Astrocyte (in vitro differentiated cells and primary cell): ENCODE data around the gene PNKD. TPM values are rescaled to one million over a fixed set of nuclear protein-coding genes. Genes with fewer than 3 reads are reported as not detected.

Experiments used
- DNase-seq: peaks from one replicate; pipeline ENCODE4 v3.0.0-alpha.2; 2010; ENCODE audit warnings: low read depth
- FAIRE-seq: peaks from 2 replicates; lab custom pipeline; 2011; peaks lifted over from hg19 to GRCh38; lab: Jason Lieb, UNC
- H2AFZ ChIP-seq: 2 replicates; pipeline ENCODE4 v1.6.0; 2012; ENCODE audit warnings: low read depth, low read length, inconsistent platforms
- H3K27ac ChIP-seq: 2 replicates; pipeline ENCODE4 v1.5.1; 2011; ENCODE audit warnings: low read depth, low read length, inconsistent platforms
- H3K27me3 ChIP-seq: 2 replicates; pipeline ENCODE4 v1.6.0; 2011; ENCODE audit warnings: low read length, inconsistent platforms; ENCODE audit not compliant: insufficient read depth
- H3K36me3 ChIP-seq: 2 replicates; pipeline ENCODE4 v1.5.1; 2011; ENCODE audit warnings: low read length, inconsistent platforms; ENCODE audit not compliant: insufficient read depth
- H3K4me1 ChIP-seq: 2 replicates; pipeline ENCODE4 v1.5.1; 2011; ENCODE audit warnings: low read length, inconsistent platforms; ENCODE audit not compliant: insufficient read depth
- H3K4me2 ChIP-seq: 2 replicates; pipeline ENCODE4 v1.6.0; 2012; ENCODE audit warnings: low read length, inconsistent platforms
- H3K4me3 ChIP-seq: 2 replicates; pipeline ENCODE4 v1.5.1; 2011; ENCODE audit warnings: low read depth, mild to moderate bottlenecking, low read length, inconsistent platforms; ENCODE audit not compliant: insufficient read depth
- H3K79me2 ChIP-seq: 2 replicates; pipeline ENCODE4 v1.6.0; 2012; ENCODE audit warnings: mild to moderate bottlenecking, low read length, inconsistent platforms; ENCODE audit not compliant: insufficient read depth
- H3K9ac ChIP-seq: 2 replicates; pipeline ENCODE4 v1.6.0; 2012; ENCODE audit warnings: mild to moderate bottlenecking, low read length, inconsistent platforms
- H3K9me3 ChIP-seq: 2 replicates; pipeline ENCODE4 v1.5.1; 2012; ENCODE audit warnings: low read depth, mild to moderate bottlenecking, low read length, inconsistent platforms; ENCODE audit not compliant: insufficient read depth
- H4K20me1 ChIP-seq: 2 replicates; pipeline ENCODE4 v1.6.0; 2012; ENCODE audit warnings: low read length, inconsistent platforms; ENCODE audit not compliant: insufficient read depth
- H3K27ac Mint-ChIP-seq: one replicate; pipeline ENCODE4 v1.8.0; 2021; ENCODE audit warnings: mild to moderate bottlenecking, mixed read lengths; ENCODE audit not compliant: unreplicated experiment
- H3K27me3 Mint-ChIP-seq: one replicate; pipeline ENCODE4 v1.8.0; 2021; ENCODE audit warnings: low read depth, mixed read lengths; ENCODE audit not compliant: unreplicated experiment
- H3K36me3 Mint-ChIP-seq: one replicate; pipeline ENCODE4 v1.8.0; 2021; ENCODE audit warnings: low read depth, mixed read lengths; ENCODE audit not compliant: unreplicated experiment
- H3K4me1 Mint-ChIP-seq: one replicate; pipeline ENCODE4 v1.8.0; 2021; ENCODE audit warnings: low read depth, mixed read lengths; ENCODE audit not compliant: unreplicated experiment
- H3K4me3 Mint-ChIP-seq: one replicate; pipeline ENCODE4 v1.8.0; 2021; ENCODE audit warnings: mild to moderate bottlenecking, moderate library complexity, mixed read lengths; ENCODE audit not compliant: unreplicated experiment
- H3K9me3 Mint-ChIP-seq: one replicate; pipeline ENCODE4 v1.8.0; 2021; ENCODE audit warnings: mild to moderate bottlenecking, mixed read lengths; ENCODE audit not compliant: unreplicated experiment
- CTCF ChIP-seq: IDR thresholded peaks from 2 replicates; pipeline ENCODE4 v1.5.1; 2011; ENCODE audit warnings: low read depth, mild to moderate bottlenecking, inconsistent platforms, low read length, moderate library complexity; ENCODE audit not compliant: insufficient read depth
- EZH2 ChIP-seq: IDR thresholded peaks from 2 replicates; pipeline ENCODE4 v1.6.1; 2012; ENCODE audit warnings: mild to moderate bottlenecking, low read length, inconsistent platforms; ENCODE audit not compliant: insufficient read depth
- total RNA-seq: library from RNA; stranded (reverse); gene quantifications from 2 replicates; pipeline ENCODE4 v1.2.1, GENCODE V29; 2021

Gene PNKD
- total RNA-seq, 1 donor from 2014 or later = 40.9 TPM

- no peaks in the 10 kb centered on the region for H3K9me3 Mint-ChIP-seq
Measured at GRCh38 chr2:218249691-218250090, 20.6 kb upstream of the PNKD start.

GRCh38 chr2:218252509-218253231 is 17.6 kb upstream of the PNKD start:
- Mint-ChIP-seq H3K36me3 (peaks cover 41% of the 10 kb centered on the region), H3K27me3 (no peaks in the 10 kb centered on the region), H3K4me3 (peak overlapping the region; percentile 40), H3K9me3 (no peaks in the 10 kb centered on the region), H3K4me1 (peaks cover 28% of the 10 kb centered on the region), H3K27ac (no peak overlapping the region)
- Histone ChIP-seq H3K9ac (peak overlapping the region; percentile 46), H3K4me2 (no peak overlapping the region), H2AFZ (no peak overlapping the region), H3K36me3 (peaks cover 82% of the 10 kb centered on the region), H3K27me3 (no peaks in the 10 kb centered on the region), H3K79me2 (peaks cover 25% of the 10 kb centered on the region), H3K4me1 (peaks cover 6% of the 10 kb centered on the region), H4K20me1 (peaks cover 85% of the 10 kb centered on the region), H3K9me3 (no peaks in the 10 kb centered on the region), H3K4me3 (no peak overlapping the region), H3K27ac (peak overlapping the region; percentile 1)
- no peak for TF ChIP-seq CTCF
- TF ChIP-seq EZH2 = no peak
- FAIRE-seq = no peak
- peak; percentile 36 for DNase-seq

More at GRCh38 chr2:218249691-218250090, 20.6 kb upstream of the PNKD start:
- Mint-ChIP-seq H3K4me1 (peaks cover 31% of the 10 kb centered on the region), H3K36me3 (peaks cover 44% of the 10 kb centered on the region), H3K27me3 (no peaks in the 10 kb centered on the region), H3K4me3 (no peak overlapping the region), H3K27ac (peak overlapping the region; percentile 34)
- H3K27me3 ChIP-seq = no peaks in the 10 kb centered on the region
- H3K36me3 ChIP-seq = peaks cover 83% of the 10 kb centered on the region
- FAIRE-seq (no peak), DNase-seq (no peak)
- H3K4me1 ChIP-seq = peaks cover 8% of the 10 kb centered on the region
- no peak for TF ChIP-seq CTCF
- TF ChIP-seq EZH2 = no peak
- no peak overlapping the region for H3K9ac ChIP-seq
- H3K27ac ChIP-seq = no peak overlapping the region
- no peak overlapping the region for H3K4me3 ChIP-seq
- no peaks in the 10 kb centered on the region for H3K9me3 ChIP-seq
- no peak overlapping the region for H2AFZ ChIP-seq
- H4K20me1 ChIP-seq = peaks cover 90% of the 10 kb centered on the region
- no peak overlapping the region for H3K4me2 ChIP-seq
- peaks cover 41% of the 10 kb centered on the region for H3K79me2 ChIP-seq

- H3K4me3 Mint-ChIP-seq = no peak overlapping the region
- H3K9ac ChIP-seq = peak overlapping the region; percentile 46
- no peaks in the 10 kb centered on the region for H3K9me3 ChIP-seq
- H3K79me2 ChIP-seq = peaks cover 21% of the 10 kb centered on the region
- H3K36me3 Mint-ChIP-seq = peaks cover 37% of the 10 kb centered on the region
- no peaks in the 10 kb centered on the region for H3K9me3 Mint-ChIP-seq
- no peak overlapping the region for H3K4me2 ChIP-seq
- H3K36me3 ChIP-seq = peaks cover 78% of the 10 kb centered on the region
- FAIRE-seq = no peak
- DNase-seq = no peak
- no peak overlapping the region for H3K27ac Mint-ChIP-seq
- no peak overlapping the region for H3K27ac ChIP-seq
- no peak overlapping the region for H2AFZ ChIP-seq
- H3K27me3 ChIP-seq = no peaks in the 10 kb centered on the region
- H3K4me3 ChIP-seq = no peak overlapping the region
- peaks cover 29% of the 10 kb centered on the region for H3K4me1 Mint-ChIP-seq
- H3K27me3 Mint-ChIP-seq = no peaks in the 10 kb centered on the region
- peaks cover 82% of the 10 kb centered on the region for H4K20me1 ChIP-seq
- peaks cover 6% of the 10 kb centered on the region for H3K4me1 ChIP-seq
- no peak for TF ChIP-seq CTCF
- no peak for TF ChIP-seq EZH2
Measured at GRCh38 chr2:218253232-218253625, 17.1 kb upstream of the PNKD start.
